K562 (cell line): Measurements from ENCODE around the gene PHOX2A.

ENCODE experiments used
- ARNT ChIP-seq, 2 experiments: fragments of 450-650 bp; IDR thresholded peaks; 2 replicates each; pipeline ENCODE4 v1.6.1; 2016; ENCODE audit warnings: mild to moderate bottlenecking in 1 of 2
- BRCA1 ChIP-seq, 2 experiments: fragments of 450-650 bp in 1 of 2; sonication (generic) in 1 of 2; formaldehyde crosslinking in 1 of 2; IDR thresholded peaks; 2 replicates each; pipeline versions ENCODE4 v1.5.0 to v1.6.1; 2017 to 2020; ENCODE audit warnings: mild to moderate bottlenecking in 1 of 2, missing genetic modification reagents in 1 of 2
- CREB5 ChIP-seq: fragments of 250-450 bp; sonication (Bioruptor Pico); IDR thresholded peaks from 2 replicates; pipeline ENCODE4 v1.5.0; 2020; ENCODE audit warnings: mild to moderate bottlenecking
- EZH2 ChIP-seq: IDR thresholded peaks from 2 replicates; pipeline ENCODE4 v1.6.1; 2012; ENCODE audit warnings: low read depth, mild to moderate bottlenecking, inconsistent platforms, low read length, borderline replicate concordance
- HMGXB4 ChIP-seq: sonication (generic); formaldehyde crosslinking; IDR thresholded peaks from 2 replicates; pipeline ENCODE4 v1.8.1; 2023; ENCODE audit warnings: mild to moderate bottlenecking, missing genetic modification reagents
- JUND ChIP-seq, 2 experiments: IDR thresholded peaks; 2 replicates in 1 of 2; 3 replicates in 1 of 2; pipeline ENCODE4 v1.6.1; 2011; ENCODE audit warnings: borderline replicate concordance in 2 of 2, low read depth in 2 of 2, low read length in 2 of 2, improper control_type of control experiment in 1 of 2, missing biosample characterization in 1 of 2, missing genetic modification characterization in 1 of 2, missing genetic modification reagents in 1 of 2
- MNT ChIP-seq, 2 experiments: fragments of 450-650 bp; conservative IDR thresholded peaks; 2 replicates each; pipeline ENCODE4 v1.6.1; 2017; ENCODE audit warnings: mild to moderate bottlenecking in 2 of 2, moderate library complexity in 2 of 2
- MYC ChIP-seq, 2 experiments: fragments of 250-450 bp in 1 of 2; sonication (Bioruptor Pico) in 1 of 2; IDR thresholded peaks; 2 replicates each; pipeline versions ENCODE4 v1.5.1 to v1.6.1; 2012 to 2021; ENCODE audit warnings: low read depth in 2 of 2, borderline replicate concordance in 1 of 2, improper control_type of control experiment in 1 of 2, low read length in 1 of 2, mild to moderate bottlenecking in 1 of 2, moderate library complexity in 1 of 2
- POLR2A ChIP-seq: fragments of 450-650 bp; conservative IDR thresholded peaks from 2 replicates; pipeline ENCODE4 v1.6.1; 2016
- RAD51 ChIP-seq: fragments of 450-650 bp; IDR thresholded peaks from 2 replicates; pipeline ENCODE4 v1.7.1; 2016; ENCODE audit warnings: low read depth, mild to moderate bottlenecking, borderline replicate concordance
- SRF ChIP-seq, 2 experiments: fragments of 250-450, 450-650 bp in 1 of 2; sonication (Bioruptor Pico) in 1 of 2; sonication (generic) in 1 of 2; formaldehyde crosslinking; IDR thresholded peaks; 2 replicates each; pipeline versions ENCODE4 v1.5.0 to v1.5.1; 2020 to 2022; ENCODE audit warnings: mild to moderate bottlenecking in 1 of 2, missing genetic modification reagents in 1 of 2

GRCh38 chr11:72224564-72225410 is 19.2 kb downstream of the PHOX2A start, which contains the start of gene INPPL1:
- no peak for TF ChIP-seq MYC (IDR thresholded peaks at IDR 0.05; ENCODE audit: low read depth, low read length)
- no peak for TF ChIP-seq MYC (CRISPR knock-in tag; IDR thresholded peaks at IDR 0.05; ENCODE audit: borderline replicate concordance, low read depth)
- no peak for TF ChIP-seq POLR2A
- TF ChIP-seq RAD51, result no peak
- TF ChIP-seq ARNT (IDR thresholded peaks at IDR 0.05), result no peak
- no peak for TF ChIP-seq SRF (CRISPR knock-in tag; IDR thresholded peaks at IDR 0.05)
- TF ChIP-seq EZH2, result no peak
- no peak for TF ChIP-seq JUND (IDR thresholded peaks at IDR 0.05; ENCODE audit: borderline replicate concordance, low read depth, low read length)
- no peak for TF ChIP-seq JUND (tag; IDR thresholded peaks at IDR 0.05; ENCODE audit: borderline replicate concordance, low read depth, low read length)
- no peak for TF ChIP-seq CREB5 (CRISPR knock-in tag)
- no peak for TF ChIP-seq MNT (conservative IDR thresholded peaks at IDR 0.05)
- no peak for TF ChIP-seq BRCA1 (IDR thresholded peaks at IDR 0.05)
- no peak for TF ChIP-seq BRCA1 (CRISPR knock-in tag; IDR thresholded peaks at IDR 0.05)
- no peak for TF ChIP-seq HMGXB4 (CRISPR knock-in tag)
